Calu3 (cell line): ENCODE results near the gene COX11. TPM values are rescaled to one million over a fixed set of nuclear protein-coding genes. Genes with fewer than 3 reads are reported as not detected.

Experiments
- BruUV-seq: library from RNA; stranded (reverse); fragments of 400-500 nt; replicated peaks from 2 replicates; lab custom pipeline; 2021; lab: Mats Ljungman, UMichigan
- CTCF ChIA-PET: fragments of 300-600 bp; sonication (Branson Sonifier 250); formaldehyde crosslinking; loops from one replicate; lab custom pipeline; 2022; ENCODE audit warnings: antibody characterized with exemption; lab: Charles Lee
- DNase-seq: peaks from one replicate; pipeline ENCODE4 v3.0.0; 2022
- H3K27ac Mint-ChIP-seq: one replicate; pipeline ENCODE4 v1.8.0; 2022; ENCODE audit warnings: mixed read lengths; ENCODE audit not compliant: unreplicated experiment
- H3K27me3 Mint-ChIP-seq: one replicate; pipeline ENCODE4 v1.8.0; 2022; ENCODE audit warnings: mixed read lengths; ENCODE audit not compliant: unreplicated experiment
- H3K36me3 Mint-ChIP-seq: one replicate; pipeline ENCODE4 v1.8.0; 2022; ENCODE audit warnings: mild to moderate bottlenecking, moderate library complexity, mixed read lengths; ENCODE audit not compliant: insufficient read depth, unreplicated experiment
- H3K4me1 Mint-ChIP-seq: one replicate; pipeline ENCODE4 v1.8.0; 2022; ENCODE audit warnings: mild to moderate bottlenecking, low read depth, mixed read lengths; ENCODE audit not compliant: unreplicated experiment
- H3K4me3 Mint-ChIP-seq: one replicate; pipeline ENCODE4 v1.8.0; 2022; ENCODE audit warnings: mild to moderate bottlenecking, low read depth, moderate library complexity, mixed read lengths; ENCODE audit not compliant: unreplicated experiment
- H3K9me3 Mint-ChIP-seq: one replicate; pipeline ENCODE4 v1.8.0; 2022; ENCODE audit warnings: low read depth, mixed read lengths; ENCODE audit not compliant: unreplicated experiment
- intact Hi-C: fragments of 100-400 bp; cut with micrococcal nuclease; formaldehyde crosslinking; loops from one replicate; pipeline ENCODE4 v1.10.0; 2022; ENCODE audit not compliant: unreplicated experiment
- total RNA-seq: library from RNA; stranded (reverse); gene quantifications from 2 replicates; pipeline ENCODE4 v1.2.3, GENCODE V29; 2022
- TF ChIP-seq, protein P1 (sequence below): fragments of 200-600 bp; IDR thresholded peaks from one replicate; pipeline ENCODE4 v1.8.0; 2022; ENCODE audit warnings: antibody characterized with exemption; ENCODE audit not compliant: unreplicated experiment

Gene COX11
- total RNA-seq, 1 experiment from 2014 or later: 48.8 TPM

- intact Hi-C loops: no loop called here
- BruUV-seq: no TSS peak
- Mint-ChIP-seq H3K9me3 (no peaks in the 10 kb centered on the region), H3K4me3 (no peak overlapping the region), H3K4me1 (no peaks in the 10 kb centered on the region), H3K27me3 (no peaks in the 10 kb centered on the region), H3K36me3 (no peaks in the 10 kb centered on the region), H3K27ac (no peak overlapping the region)
- no peak for DNase-seq
- TF ChIP-seq, protein P1, sequence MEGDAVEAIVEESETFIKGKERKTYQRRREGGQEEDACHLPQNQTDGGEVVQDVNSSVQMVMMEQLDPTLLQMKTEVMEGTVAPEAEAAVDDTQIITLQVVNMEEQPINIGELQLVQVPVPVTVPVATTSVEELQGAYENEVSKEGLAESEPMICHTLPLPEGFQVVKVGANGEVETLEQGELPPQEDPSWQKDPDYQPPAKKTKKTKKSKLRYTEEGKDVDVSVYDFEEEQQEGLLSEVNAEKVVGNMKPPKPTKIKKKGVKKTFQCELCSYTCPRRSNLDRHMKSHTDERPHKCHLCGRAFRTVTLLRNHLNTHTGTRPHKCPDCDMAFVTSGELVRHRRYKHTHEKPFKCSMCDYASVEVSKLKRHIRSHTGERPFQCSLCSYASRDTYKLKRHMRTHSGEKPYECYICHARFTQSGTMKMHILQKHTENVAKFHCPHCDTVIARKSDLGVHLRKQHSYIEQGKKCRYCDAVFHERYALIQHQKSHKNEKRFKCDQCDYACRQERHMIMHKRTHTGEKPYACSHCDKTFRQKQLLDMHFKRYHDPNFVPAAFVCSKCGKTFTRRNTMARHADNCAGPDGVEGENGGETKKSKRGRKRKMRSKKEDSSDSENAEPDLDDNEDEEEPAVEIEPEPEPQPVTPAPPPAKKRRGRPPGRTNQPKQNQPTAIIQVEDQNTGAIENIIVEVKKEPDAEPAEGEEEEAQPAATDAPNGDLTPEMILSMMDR: no peak
- CTCF ChIA-PET: no interaction called here
Observed at GRCh38 chr17:54972406-54973138, 4.1 kb upstream of the COX11 start.

- Mint-ChIP-seq H3K27me3 (no peaks in the 10 kb centered on the region), H3K27ac (no peak overlapping the region), H3K9me3 (no peaks in the 10 kb centered on the region), H3K4me3 (no peak overlapping the region), H3K4me1 (no peaks in the 10 kb centered on the region), H3K36me3 (no peaks in the 10 kb centered on the region)
- TF ChIP-seq, protein P1: no peak
- no TSS peak for BruUV-seq
- CTCF ChIA-PET: interaction anchor here (1.0 kb wide), 1 partner anchor 71 kb away, joined by 3 read pairs; the partner anchor contains the start of gene TOM1L1
- DNase-seq: no peak
- intact Hi-C loops: no loop called here
Observed at GRCh38 chr17:54971901-54972300, 3.4 kb upstream of the COX11 start.

DNA sequence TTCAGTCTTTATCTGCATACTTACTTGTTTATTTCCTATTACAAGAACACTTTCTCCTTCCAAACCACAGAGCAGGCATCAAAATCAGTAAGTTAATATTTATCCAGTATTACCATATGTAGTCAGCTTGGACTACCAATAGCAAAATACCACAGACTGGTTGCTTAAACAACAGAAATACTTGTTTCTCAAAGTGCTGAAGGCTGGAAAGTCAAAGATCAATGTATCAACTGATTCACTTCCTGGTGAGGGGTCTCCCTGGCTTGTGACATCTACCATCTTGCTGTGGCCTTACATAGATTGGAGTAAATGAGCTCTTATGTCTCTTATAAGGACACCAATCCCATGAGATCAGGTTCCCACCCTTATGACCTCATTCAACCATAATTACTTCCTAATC lies 2.7 kb upstream of the COX11 start:
- intact Hi-C loops: no loop called here
- no peaks in the 10 kb centered on the region for H3K36me3 Mint-ChIP-seq
- H3K4me3 Mint-ChIP-seq: no peak overlapping the region
- H3K9me3 Mint-ChIP-seq: no peaks in the 10 kb centered on the region
- BruUV-seq: no TSS peak
- no peaks in the 10 kb centered on the region for H3K4me1 Mint-ChIP-seq
- no peak overlapping the region for H3K27ac Mint-ChIP-seq
- CTCF ChIA-PET: interaction anchor here (1.0 kb wide), 1 partner anchor 71 kb away, joined by 3 read pairs; the partner anchor contains the start of gene TOM1L1
- no peak for DNase-seq
- H3K27me3 Mint-ChIP-seq: no peaks in the 10 kb centered on the region
- TF ChIP-seq, protein P1: no peak

- intact Hi-C loops: loop anchor here (2.0 kb wide), 1 partner anchor 69 kb away; the partner anchor contains the start of gene TOM1L1
- H3K4me3 Mint-ChIP-seq: no peak overlapping the region
- no peaks in the 10 kb centered on the region for H3K9me3 Mint-ChIP-seq
- H3K27ac Mint-ChIP-seq: no peak overlapping the region
- CTCF ChIA-PET: no interaction called here
- BruUV-seq: no TSS peak
- H3K36me3 Mint-ChIP-seq: no peaks in the 10 kb centered on the region
- no peaks in the 10 kb centered on the region for H3K4me1 Mint-ChIP-seq
- no peaks in the 10 kb centered on the region for H3K27me3 Mint-ChIP-seq
- no peak for DNase-seq
- TF ChIP-seq, protein P1: no peak
Observed at GRCh38 chr17:54969658-54970572, 1.5 kb upstream of the COX11 start.
